ENCODE measurements around the gene CA10.

CA10 gene

DNA sequence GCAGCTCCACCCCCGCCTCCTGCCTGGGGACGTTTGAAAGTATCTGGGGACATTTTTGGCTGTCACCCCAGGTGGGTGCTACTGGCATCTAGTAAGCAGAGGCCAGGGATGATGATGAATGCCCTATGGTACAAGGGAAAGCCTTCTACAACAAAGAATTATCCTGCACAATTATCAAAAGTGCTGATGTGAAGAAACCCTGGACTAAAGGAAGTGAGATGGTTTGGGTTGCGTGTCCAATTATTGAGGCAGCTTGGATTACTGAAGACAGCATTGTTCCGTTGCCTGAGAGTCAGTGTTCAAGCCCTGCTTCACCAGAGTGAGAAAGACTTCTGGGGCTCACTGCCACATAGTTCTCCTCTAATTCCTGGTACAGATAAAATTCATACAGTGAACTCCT is 343.4 kb downstream of the CA10 start:
- no peak for DNase-seq (ENCODE audit: low read depth)

DNA sequence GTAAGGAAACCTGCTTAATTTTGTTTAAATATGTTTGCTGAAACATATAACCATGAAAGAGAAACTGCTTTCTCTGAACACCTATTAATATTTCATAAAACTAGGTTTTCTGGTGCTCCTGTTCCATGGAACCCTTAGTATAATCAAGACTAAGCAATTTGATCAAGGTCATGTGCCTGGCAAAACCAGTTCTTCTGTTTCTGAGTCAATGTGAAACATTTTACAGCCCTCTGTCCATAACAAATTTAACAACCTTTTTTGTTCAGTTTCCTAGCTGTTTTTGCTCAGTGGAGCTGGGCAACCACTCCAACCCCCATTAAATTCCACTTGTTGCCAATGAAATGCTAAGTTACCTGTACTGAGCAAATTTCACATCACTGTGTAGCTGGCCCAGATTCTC is 344.0 kb downstream of the CA10 start:
- no peak for DNase-seq (ENCODE audit: low read depth)

DNA sequence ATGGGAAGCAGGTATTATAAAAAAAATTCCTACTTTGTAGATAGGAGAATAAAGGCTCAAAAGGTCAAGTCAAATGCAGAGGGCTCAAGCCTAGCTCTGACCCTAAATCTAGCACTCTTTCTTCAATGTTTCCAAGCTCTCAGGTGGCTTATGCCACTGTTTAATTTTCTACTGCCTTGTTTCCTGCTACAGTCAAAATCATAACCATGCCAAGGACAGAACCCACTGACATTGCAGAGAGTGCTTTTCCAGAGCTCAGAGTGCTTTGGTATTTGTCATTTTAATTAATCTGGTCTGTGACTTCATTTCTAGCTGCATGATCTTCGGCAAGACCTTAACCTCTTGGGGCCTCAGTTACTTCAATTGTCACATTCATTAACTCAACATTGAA is 344.7 kb downstream of the CA10 start:
- no peak for DNase-seq (ENCODE audit: low read depth)

DNA sequence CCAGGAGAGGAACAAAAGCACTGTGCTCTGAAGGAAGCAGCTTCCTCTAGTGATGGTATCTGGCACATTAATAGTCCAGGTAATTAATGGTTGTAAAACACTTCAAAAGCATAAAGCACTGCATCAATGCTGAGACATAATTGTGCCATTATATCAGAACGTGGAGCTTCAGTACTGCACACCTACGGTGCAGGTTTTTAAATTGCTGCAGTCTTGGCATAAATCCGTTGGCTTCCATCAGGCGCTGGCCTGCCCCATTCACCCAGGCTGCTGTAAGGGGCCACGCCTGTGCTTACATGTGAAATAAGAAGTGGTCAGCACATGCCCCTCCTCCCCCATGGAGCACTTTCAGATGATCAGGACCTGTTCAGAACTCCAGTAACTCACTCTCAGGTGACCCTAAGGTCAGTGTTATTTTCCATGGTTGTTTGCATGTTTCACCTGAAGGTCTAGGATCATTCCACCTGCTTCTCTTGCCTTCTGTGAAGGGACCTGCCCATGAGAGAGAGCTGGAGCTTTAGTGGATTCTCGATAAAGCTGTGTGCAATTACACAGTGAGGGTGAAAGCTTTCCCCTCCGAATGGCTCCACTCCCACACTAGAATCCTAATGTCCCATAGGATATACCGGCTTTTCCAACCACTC is 345.3 kb downstream of the CA10 start:
- no peak for DNase-seq (ENCODE audit: low read depth)

DNA sequence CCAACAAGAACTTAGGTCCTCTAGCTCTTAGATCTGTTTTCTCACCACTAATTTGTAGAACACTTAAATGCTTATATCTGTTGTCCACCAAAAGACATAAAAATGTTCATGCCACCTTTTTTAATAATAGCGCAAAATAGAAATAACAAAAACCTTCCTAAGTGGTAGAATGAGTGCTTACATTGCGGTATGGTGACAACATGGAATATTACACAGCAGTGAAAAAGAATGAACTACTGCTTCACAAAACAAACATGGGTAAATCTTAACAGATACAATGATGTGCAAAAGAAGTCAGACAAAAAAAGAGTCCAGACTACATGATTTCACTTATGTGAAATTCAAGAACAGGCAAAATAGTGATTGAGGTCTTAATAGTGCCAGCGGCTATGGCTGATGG is 351.1 kb downstream of the CA10 start:
- DNase-seq (ENCODE audit: low read depth), result no peak

DNA sequence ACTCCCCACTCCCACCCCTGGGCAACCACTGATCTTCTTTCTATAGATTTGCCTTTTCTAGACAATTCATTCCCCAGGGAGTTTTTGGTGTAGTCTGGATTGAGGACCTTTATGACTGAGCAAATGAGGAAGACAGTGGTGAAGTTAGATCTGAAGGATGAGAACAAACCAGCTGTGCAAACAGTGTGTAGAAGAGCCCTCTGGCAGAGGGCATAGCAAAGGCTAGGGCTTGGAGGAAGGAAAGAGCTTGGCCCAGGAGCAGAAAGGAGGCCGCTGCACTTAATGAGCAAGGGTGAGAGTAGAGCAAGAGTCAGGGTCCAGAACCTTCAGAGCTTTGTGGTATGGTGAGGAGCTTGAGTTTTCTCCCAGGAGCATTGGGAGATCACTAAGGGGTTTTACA is 352.7 kb downstream of the CA10 start:
- DNase-seq (ENCODE audit: low read depth), result no peak

DNA sequence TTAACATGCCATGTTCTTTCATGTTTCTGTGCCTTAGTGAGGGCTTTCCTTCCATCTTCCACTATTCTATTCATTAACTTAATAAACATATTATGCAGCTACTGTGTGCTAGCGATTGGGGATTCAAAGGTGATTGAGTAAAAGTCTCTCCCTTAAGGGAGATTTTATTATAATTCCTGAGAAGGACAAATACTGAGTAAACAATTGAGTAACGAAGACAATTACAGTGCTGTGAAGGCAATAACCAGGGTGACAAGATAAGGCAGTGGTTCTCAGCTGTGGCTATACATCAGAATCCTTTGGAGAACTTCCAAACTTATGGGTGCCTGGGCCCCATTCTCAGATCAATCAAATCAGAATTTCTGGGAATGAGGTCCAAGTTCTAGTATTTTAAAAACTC is 353.3 kb downstream of the CA10 start:
- DNase-seq (ENCODE audit: low read depth), result no peak

DNA sequence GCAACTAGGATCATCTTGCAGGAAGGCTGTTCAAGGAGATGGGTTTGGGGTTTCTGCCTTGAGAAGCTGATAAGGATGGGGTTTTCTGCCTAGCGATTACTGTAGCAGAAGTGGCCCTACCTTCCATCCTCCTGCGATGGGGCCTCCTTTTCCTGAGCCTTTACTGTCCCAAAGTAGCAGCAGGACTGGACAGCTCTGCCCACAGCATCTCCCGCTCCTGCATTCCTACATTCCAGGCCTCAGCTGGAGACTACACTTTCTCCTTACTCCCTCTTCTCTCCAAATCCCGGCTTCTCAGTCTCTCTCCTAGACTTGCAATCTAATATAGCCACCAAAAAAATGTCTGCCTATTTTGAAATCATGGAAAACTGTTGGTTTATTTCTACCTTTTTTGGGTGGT is 355.4 kb downstream of the CA10 start:
- DNase-seq (ENCODE audit: low read depth), result no peak

DNA sequence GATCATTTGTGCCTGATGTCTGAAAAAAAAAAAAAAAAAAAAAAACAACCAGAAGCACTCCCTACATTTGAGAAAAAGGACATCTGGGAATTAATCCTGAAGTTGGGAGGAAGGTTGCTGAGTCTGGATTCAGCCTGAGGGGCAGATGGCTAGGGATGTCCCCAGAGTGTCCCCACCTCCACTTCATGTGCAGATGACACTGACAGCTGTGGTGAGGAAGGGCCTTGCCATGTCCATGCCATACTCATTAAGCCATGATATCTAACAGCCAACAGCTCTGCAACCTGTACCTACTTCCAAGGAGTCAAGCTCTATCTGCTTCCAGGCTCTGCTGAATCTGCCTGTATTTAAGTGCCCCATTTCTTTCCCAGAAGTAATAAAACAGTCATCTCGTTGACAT is 356.0 kb downstream of the CA10 start:
- no peak for DNase-seq (ENCODE audit: low read depth)

DNA sequence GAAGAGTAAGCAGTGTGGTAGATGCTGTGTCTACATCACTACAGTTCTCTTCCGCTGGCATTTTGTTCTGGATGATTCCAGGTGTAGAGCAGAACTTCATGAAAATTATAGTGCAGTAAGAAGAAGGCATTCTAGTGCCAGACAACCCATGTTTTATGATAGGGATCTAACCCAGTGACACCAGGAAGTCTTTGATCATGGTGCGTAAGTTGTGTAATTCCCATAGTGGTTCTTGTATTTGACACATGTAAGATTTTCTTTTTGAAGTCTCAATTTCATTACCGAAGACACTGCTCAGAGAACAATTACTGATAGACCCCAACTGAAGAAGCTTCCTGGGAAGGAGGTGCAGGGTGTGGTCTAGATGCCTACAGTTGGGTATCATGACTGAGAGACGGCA is 356.9 kb downstream of the CA10 start:
- no peak for DNase-seq (ENCODE audit: low read depth)

DNA sequence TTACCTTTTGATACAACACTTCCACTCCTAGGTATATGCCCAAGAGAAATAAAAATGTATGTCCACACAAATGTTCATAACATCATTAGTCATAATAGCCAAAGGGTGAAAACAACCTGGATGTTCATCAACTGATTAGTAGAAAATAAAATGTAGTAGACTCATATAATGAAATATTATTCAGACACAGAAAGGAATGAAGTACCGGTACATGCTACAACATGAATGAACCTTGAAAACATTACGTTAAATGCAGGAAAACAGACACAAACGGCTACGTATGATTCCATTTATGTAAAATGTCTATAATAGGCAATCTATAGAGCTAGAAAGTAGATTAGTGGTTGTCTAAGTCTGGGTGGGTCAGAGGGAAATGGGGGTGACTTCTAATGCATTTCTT is 358.5 kb downstream of the CA10 start:
- no peak for DNase-seq (ENCODE audit: low read depth)

DNA sequence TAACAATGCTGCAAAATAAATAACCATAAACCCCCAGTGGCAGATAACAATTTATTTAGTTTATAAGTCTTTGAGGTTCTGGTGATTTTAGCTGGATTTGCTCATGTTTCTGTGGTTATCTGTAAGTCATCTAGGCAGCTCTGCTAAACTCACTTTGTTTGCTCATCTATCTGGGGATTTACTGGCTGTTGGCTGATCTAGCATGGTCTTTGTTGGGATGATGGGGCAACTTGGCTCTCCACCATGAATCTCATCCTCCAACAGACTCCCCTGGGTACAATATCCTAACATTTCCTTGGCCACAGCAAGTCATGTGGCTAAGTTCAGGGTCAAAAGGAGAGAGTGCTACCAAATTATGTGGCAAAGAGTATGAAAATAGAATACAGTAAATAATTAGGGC is 359.3 kb downstream of the CA10 start:
- no peak for DNase-seq (ENCODE audit: low read depth)

DNA sequence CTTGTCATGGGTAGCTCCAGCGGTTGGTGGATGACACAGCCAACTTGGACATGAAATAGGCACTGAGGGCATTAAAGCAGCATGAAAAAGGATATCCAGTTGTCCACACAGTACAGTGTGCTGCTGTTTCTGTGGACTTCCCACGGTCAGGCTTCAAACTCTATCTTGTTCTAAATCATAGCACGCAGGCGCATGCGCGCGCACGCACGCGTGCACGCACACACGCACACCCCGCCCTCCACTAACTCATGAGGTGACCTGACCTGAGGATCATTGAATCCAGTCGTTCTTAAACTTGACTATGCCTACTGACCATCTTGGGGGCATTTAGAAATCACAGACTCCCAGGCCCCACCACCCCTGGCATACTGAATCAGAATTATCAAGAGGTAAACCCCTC is 361.4 kb downstream of the CA10 start:
- no peak for DNase-seq (ENCODE audit: low read depth)

DNA sequence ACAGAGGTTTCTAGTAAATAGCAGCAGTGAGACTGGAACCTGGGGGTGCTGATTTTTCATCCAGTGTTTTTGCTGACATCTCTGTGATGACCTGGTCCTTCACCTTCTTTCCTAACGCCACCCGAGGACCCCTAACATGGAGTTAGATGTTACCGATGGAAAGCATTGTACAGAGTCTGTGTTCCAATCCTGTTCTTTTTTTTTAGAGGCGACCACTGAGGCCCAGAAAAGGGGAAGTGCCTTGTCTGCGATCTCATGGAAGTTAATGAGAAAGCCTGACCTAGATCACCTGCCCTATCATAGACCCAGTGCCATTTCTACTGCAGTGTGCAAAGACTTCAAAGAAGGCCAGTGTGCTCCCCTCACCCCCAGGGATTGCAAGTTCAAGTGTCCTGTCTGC is 362.5 kb downstream of the CA10 start:
- DNase-seq (ENCODE audit: low read depth), result no peak

DNA sequence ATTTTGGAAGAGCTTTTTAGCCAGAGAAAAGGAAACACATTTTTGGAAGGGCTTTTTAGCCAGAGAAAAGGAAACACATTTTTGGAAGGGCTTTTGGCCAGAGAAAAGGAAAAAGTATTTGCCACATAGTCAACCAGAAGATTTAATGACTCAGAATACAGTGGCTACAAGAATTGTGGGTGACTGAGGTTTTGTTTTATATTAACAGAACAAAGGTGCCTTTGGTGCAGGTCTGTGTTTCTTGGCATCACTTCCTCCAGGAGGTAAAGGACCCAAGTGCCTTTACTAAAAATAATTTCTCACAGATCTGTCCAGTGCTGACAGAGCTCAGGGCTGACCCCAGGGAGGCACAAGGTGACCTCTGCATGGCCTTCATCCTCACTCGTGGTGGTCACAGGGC is 363.1 kb downstream of the CA10 start:
- no peak for DNase-seq (ENCODE audit: low read depth)

DNA sequence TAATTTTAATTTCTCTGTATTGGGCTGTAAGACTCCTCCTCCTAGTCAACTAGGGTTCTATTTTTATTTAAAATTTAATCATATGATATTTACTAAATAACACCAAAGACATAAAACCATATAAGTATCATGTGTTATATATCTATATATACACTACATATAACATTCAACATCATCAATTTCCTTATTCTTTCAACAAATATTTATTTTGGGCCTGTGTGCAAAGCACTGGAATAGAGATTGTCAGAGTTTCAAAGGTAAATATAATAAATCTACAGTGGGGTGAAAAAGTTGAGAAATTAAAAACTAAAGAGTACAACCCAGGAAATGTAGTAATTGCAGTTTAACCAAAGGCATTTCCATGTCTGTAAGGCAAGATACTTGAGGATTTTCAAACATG is 364.0 kb downstream of the CA10 start:
- no peak for DNase-seq (ENCODE audit: low read depth)

DNA sequence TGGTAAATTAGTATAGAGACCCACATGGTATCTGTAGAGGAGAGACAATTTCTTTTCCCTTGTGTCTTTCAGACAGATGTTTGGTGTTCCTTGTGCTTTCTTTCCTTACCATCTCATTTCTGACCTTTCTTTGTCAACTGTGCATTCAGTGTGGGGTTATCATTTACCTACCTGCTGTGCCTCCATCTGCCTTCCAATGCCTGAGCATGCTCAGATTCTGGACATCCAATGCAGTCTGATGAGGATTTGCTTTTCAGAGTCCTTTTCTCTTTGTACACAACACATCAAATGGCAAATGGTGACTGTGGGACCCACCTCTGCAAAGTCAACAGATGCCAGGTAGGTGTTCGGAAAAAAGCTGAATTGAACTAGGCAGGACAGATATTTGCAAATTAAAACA is 364.8 kb downstream of the CA10 start:
- DNase-seq (ENCODE audit: low read depth), result no peak

DNA sequence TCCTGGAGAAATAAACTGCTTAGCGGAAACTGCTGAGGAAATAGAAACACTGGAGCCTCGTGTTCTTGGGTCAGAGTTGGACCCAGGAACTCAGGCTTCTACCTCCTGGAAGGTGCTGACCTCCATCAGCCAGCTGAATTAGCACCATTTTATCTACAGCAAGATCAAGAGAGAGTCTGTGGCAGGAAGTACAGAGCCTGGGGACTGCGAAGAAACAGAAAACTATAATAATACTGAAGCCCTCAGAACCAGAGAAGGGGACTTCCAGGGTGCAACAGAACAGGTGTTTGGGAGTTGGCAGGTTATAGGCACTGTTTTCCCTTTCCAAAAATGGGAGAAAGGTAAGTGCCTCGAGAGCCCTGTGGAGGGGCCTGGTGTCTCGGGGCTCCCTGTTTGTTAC is 379.7 kb downstream of the CA10 start:
- no peak for DNase-seq (ENCODE audit: low read depth)

DNA sequence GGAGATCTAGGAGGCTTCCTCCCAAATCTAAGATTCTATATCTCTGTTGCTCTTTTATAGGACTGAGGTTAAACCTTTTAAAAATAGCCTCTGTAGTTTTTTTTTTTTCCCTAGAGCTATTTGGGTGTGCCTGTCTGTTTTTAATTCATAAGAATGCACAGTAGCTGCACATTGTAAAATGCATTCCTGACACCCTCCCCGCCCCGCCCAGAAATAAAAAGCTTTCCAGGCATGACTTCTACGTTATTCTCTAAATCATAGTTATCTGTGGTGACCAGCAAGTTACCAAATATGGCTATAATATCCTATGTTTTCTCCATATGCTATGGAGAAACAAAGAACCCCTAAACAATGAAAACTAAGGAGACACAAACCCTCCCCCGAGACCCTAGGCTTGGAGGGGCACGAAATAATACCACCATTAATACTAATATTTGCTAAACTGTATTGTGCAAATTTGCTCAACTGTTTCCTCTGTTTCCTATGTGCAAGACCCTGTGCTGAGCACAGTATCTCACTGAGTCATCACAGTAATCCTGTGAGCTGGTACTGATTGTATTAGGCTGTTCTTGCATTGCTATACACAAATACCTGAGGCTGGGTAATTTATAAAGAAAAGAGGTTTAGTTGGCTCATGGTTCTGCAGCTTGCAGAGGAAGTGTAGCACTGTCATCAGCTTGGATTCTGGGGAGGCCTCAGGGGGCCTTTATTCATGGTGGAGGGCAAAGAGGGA is 388.3 kb downstream of the CA10 start:
- no peak for DNase-seq (ENCODE audit: low read depth)

DNA sequence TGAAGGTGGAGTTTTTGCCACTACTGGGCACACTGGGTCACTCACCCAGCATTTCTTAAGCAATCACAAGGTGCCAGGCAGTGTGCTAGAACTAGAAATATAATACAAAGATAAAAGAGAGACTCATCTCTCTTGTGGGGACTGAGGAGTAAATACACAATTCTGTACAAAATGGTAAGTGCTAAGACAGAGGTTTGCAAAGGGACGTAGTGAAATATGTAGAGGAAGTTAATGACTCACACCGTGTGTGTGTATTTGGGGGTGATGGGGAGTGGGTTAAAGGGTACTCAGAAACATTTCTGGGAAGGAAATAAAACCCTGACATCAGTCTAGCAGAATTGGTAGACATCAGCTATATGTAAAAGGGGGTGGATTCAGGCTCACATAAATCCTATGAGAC is 389.3 kb downstream of the CA10 start:
- no peak for DNase-seq (ENCODE audit: low read depth)

DNA sequence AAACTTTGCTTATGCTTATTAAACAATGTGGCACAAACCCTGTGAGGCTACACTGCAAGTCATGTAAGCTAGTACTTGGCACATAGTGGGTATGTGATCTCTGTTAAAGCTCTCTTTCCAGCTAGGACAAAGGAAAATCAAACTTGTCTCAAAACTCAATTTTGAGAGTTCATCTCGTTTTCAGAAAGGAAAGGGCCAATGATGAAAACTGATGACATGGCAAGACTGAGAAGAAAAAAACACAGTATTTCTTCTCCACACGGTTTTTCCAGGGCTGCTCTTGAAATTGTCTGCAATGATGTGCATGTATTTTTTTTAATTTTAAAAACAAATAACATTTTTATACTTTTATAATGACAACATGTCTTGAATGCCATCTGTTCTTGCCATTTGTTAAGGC is 389.8 kb downstream of the CA10 start:
- no peak for DNase-seq (ENCODE audit: low read depth)

DNA sequence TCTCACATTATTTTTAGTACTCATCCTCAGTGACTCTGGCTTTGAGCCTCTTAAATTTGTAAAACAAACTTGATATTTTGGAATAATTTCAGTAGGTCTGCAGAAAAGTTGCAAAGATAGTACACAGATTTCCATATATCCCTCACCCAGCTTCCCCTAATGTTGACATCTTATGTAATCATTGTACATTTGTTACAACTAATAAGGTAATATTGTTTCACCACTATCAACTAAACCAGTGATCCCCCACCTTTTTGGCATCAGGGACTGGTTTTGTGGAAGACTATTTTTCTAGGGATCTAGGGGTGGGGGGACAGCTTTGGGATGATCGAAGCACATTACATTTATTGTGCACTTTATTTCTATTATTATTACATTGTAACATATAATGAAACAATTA is 391.2 kb downstream of the CA10 start:
- DNase-seq (ENCODE audit: low read depth), result no peak

DNA sequence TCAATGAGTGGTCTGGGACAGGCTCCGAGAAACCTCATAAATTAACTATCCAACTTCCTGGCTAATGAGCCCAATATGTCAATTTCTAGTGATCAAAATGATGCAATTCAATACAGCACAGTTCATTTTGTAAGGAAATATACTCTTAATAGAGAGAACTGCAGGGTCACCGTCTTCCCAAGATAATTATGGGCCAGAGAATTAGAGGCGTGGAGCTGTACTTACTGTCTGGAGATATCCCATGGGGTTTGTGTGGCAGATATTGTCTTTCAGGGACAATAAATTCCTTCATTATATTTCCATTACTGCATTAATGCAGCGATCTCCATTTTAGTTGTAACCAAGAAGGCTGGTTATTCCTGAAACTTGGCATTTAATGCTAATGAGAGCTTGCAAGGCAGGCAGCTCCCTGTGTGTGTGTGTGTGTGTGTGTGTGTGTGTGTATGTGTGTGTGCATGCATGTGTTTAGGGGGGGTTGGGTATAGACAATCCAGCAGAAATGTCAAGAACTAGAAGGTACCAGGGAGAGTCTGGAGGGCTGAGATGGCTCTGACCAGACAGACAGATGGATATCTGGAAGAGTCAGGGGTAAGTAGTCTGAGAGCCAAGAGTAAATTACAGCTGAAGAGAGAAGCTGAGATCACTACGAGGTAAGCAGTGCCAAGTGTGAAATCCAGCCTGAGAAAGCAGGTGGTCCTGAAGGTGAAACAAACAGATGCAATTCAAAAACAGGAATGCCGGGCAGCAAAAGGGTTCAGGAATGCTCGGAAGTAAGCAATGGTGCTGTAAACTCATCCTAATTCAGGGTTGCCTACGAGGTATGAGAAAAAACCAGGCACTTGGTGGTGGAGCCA is 393.0 kb downstream of the CA10 start:
- DNase-seq (ENCODE audit: low read depth), result no peak

Data from GM04503 (cell line).